ENCODE results near the gene SASH3.

Gene SASH3

DNA sequence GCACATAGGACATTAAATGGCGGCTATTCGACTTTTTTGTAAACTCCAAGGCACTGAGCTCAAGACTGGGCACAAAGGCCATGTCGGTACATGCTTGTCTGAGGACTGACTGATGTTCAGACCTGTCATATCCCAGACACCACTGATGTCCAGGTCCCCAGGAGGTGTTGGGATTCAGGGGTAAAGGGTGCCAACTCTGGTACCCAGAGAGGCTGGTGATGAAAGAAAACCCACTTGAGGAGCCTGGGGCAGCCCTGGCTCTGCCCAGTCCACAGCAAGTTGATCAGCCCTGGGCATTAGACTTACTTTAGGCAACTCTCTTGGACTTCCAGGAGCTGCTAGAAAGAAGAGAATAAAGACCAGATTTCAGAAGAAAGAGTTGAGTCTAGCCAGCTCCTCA lies 18.7 kb downstream of the SASH3 start:
- no peak for TF ChIP-seq CTCF (conservative IDR thresholded peaks at IDR 0.05; ENCODE audit: low read depth, low read length)
- no peak overlapping the region for H3K4me3 ChIP-seq (ENCODE audit: low read depth, low read length)
- no peak for DNase-seq (ENCODE audit: low read depth)

DNA sequence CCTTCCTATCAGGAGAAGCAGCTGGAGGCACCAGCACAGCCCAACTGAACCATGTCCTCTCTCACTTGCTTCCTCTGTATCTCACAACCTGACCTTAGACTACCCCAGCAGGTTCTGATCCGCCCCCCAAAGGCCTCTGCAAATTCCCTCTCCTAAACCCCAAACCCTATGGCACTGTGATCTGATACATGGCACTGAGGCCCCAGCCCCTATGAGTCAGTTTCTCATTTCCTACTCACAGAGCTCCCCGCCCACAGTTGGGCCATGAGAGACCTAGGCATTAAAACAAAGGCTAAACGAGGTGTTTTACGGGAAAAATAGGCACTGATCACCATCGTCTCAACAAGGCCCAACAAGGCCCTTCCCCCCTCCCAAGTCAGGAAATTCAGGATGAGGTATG lies 19.1 kb downstream of the SASH3 start:
- no peak for TF ChIP-seq CTCF (conservative IDR thresholded peaks at IDR 0.05; ENCODE audit: low read depth, low read length)
- H3K4me3 ChIP-seq (ENCODE audit: low read depth, low read length), result no peak overlapping the region
- DNase-seq (ENCODE audit: low read depth), result no peak

DNA sequence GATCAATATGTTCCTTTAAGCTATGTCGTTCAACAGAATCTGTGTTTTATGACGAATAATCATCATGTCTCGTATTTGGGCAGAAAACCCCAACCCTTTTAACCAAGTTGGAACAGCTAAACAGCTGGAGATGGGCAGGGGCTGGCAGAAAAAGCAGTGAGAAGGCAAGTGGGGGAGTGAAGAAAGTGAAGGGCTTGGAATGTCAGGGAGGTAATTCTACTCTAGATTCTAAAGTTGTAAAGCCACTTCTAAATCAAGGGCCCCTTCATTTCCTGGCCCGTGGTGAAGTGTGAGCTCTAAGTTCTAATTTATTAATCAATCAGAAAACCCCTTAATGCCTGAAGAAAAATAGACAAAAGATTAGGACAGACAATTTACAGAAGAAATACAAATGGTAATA lies 20.4 kb downstream of the SASH3 start:
- TF ChIP-seq CTCF (conservative IDR thresholded peaks at IDR 0.05; ENCODE audit: low read depth, low read length), result no peak
- no peak for DNase-seq (ENCODE audit: low read depth)
- no peak overlapping the region for H3K4me3 ChIP-seq (ENCODE audit: low read depth, low read length)

DNA sequence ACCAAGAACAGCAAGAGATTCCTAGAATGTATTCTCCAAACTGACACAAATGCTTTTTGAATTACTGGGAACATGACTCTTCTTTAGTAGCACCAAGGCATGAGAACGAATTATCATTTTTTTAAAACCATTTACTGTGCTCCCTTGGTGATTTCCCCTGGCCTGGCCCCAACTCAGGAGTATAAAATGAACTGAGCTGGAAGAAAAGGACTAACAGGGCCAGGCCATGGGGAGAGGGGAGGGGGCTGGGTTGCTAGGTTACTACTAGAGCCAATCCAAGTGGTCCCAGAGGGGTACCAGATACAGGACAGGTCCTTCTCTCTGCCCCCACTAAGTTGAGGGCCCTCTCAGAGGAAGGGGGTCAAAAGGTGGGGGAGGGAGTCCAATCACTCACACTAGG lies 23.1 kb downstream of the SASH3 start:
- DNase-seq (ENCODE audit: low read depth), result no peak
- TF ChIP-seq CTCF (conservative IDR thresholded peaks at IDR 0.05; ENCODE audit: low read depth, low read length), result no peak
- no peak overlapping the region for H3K4me3 ChIP-seq (ENCODE audit: low read depth, low read length)

DNA sequence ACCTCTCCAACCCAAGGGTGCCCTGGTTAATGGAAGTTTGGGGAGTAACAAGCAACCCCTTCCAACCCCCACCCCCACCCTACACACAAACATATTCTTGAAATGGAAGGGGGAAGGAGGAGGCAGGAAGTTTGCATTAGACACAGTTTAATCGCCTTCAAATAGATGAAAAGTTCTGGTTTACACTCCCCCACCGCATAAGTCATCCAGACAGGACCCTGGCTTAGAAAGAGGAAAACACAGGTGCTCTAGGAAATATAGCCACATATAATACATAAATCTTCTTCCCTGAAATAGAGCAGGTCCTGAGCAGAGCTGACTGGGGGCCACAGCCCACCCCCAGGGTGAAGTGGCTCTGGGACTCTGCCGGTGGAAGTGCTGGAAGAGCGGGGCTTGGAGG lies 25.1 kb downstream of the SASH3 start:
- H3K4me3 ChIP-seq (ENCODE audit: low read depth, low read length), result no peak overlapping the region
- no peak for TF ChIP-seq CTCF (conservative IDR thresholded peaks at IDR 0.05; ENCODE audit: low read depth, low read length)
- DNase-seq (ENCODE audit: low read depth), result no peak

DNA sequence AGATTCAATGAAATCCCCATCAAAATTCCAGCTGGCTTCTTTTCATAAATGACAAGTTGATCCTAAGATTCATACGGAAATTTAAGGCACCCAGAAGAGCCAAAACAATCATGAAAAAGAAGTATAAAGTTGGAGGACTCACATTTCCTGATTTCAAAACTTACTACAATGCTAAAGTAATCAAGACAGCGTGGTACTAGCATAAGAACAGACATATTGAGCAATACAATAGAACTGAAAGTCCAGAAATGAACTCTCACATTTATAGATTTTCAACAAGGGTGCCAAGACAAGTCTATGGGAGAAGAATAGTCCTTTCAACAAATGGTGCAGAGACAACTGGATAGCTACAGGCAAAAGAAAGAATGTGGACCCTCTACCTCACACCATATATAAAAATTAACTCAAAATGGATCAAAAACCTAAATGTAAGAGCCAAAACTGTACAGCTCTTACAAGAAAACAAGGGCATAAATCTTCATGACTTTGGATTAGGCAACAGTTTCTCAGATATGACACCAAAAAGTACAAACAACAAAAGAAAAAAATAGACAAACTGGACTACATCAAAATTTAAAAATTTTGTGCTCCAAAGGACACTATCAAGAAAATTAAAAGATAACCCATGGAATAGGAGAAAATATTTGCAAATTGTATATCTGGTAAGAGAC lies 28.5 kb downstream of the SASH3 start:
- peak; percentile 63 for DNase-seq (ENCODE audit: low read depth)
- H3K4me3 ChIP-seq (ENCODE audit: low read depth, low read length), result no peak overlapping the region
- no peak for TF ChIP-seq CTCF (conservative IDR thresholded peaks at IDR 0.05; ENCODE audit: low read depth, low read length)

All from choroid plexus epithelial cell (primary cell).